COLO668 (cell line): Measurements from ENCODE around the gene ABL1.

Source experiments
- DNase-seq: peaks from one replicate; lab custom pipeline; 2025; ENCODE audit not compliant: unreplicated experiment; lab: John Stamatoyannopoulos, UW

ABL1 gene

DNA sequence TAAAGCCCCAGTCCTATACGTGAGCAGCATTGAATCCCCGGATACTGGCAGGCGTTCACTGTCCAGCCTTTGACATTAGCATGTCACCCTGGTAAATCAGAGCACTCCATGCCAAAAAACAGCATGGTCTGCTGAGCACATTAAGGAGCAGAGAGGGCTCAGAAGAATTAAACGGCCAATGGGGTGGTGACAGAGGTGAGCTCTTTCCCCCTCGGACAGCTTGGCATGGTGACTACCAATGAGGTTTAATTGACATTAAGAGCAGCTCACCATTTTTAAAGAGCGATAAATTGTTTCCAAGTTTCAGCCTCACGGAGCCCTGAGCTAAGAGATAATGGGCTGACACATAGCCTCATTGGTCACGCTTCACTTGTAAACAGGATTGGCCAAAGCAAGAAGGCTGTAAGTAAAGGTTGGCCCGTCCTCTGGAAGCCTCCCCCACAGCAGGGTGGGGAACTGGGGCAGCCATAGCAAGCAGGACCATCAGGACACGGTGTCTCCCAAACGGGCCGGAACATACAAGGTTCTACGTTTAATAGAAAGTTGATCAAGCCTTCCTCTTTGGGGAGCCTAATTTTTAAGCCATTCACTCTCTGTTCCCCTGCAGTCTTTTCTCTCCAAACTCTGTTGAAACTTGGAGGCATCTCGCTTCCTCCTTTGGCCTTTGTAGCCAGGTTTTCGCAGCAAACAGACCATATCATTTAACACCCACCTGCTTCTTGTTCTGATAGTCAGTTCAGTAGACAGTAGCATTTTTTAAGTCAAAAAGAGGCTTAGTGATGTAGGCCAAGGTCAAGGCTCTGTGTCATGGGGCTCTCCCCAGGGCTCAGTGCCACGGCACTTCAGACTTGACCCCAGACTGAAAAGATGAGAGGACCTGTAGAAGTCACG is 35.7 kb downstream of the ABL1 start:
- DNase-seq, result no peak

DNA sequence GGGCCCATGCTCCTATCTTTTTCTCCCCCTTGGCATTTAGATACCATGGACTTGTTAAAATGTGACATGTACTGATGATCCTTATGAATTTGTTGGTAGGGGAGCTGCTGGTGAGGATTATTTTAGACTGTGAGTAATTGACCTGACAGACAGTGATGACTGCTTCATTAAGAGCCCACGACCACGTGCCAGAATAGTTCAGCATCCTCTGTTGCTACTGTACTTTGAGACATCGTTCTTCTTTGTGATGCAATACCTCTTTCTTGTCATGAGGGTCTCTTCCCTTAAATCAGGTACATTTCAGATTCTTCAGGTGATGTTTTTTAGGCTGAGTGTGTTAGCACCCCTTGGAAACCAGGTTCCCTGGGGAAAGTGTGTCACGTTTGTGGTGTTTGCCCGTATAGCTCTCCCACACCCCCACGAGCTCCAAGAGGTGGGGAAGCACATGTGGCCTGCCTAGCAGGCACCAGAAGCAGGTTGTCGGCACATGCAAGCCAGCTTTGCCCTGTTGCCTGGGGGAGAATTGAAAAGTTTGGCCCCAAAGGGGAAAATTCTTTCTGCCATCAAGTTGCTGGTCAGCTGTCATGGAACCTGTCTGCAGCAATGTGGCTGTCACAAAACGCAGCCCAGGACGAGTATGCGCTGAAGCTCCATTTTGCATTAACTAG is 36.5 kb downstream of the ABL1 start:
- DNase-seq, result no peak

GRCh38 chr9:130872093-130872492 is 37.0 kb downstream of the ABL1 start:
- DNase-seq, result no peak

DNA sequence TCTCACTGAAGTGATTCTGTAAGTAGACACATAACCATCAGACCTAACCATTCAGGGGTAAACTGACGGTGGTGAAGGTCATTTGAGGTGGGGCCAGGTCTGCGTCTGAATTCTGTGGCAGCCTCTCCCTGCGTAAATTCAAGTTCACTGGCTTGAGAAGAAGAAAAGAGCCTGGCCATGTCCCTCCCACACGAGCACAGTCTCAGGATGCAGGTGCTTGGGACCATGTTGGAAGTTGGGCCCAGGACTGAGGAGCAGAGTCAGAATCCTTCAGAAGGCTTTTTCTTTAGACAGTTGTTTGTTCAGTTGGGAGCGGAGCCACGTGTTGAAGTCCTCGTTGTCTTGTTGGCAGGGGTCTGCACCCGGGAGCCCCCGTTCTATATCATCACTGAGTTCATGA is 37.5 kb downstream of the ABL1 start:
- DNase-seq, result no peak

DNA sequence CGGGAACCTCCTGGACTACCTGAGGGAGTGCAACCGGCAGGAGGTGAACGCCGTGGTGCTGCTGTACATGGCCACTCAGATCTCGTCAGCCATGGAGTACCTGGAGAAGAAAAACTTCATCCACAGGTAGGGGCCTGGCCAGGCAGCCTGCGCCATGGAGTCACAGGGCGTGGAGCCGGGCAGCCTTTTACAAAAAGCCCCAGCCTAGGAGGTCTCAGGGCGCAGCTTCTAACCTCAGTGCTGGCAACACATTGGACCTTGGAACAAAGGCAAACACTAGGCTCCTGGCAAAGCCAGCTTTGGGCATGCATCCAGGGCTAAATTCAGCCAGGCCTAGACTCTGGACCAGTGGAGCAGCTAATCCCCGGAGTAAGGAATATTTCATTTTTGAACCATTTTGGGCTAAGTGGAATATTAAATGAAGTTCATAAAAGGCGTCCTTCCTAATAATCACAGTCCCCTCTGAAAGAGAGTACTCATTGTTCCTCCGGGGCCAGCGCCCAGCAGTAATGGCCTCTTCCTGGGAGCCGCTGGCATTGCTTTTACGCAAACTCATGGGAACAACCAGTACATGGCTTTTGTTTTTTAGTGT is 38.0 kb downstream of the ABL1 start:
- no peak for DNase-seq

DNA sequence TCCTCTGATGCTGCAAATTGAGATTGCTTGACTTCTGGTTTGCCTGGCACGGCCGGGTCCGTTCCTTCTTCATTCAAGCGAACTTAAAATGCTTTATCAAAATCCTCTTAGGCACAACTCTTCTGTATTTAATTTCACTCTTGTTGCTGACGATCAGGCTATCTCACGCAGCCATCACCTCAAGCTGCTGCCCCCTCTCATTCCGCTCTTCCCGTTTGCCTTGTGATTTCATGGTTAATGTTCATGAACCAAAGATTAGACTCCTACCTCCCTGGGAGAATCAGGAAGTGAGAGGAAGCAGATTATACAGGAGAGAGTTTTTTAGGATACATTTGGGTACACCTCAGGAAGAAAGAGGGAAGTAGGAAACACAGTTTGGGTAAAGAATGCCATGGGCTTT is 38.9 kb downstream of the ABL1 start:
- no peak for DNase-seq

GRCh38 chr9:130874783-130875182 is 39.7 kb downstream of the ABL1 start:
- no peak for DNase-seq

GRCh38 chr9:130877300-130877699 is 42.2 kb downstream of the ABL1 start:
- DNase-seq, result no peak

DNA sequence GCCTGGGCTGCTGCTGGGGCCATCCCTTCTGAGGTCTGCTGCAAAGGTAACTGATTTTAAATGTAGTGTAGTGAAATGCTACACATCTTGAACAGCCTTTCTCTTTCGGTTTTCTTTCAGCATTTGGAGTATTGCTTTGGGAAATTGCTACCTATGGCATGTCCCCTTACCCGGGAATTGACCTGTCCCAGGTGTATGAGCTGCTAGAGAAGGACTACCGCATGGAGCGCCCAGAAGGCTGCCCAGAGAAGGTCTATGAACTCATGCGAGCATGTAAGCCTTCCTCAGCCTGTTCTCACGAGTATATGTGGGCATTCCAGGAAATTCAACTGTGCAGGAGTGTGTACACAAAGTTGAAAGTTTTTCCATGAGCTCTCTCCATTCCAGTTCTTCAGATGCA is 43.2 kb downstream of the ABL1 start:
- DNase-seq, result no peak

- no peak for DNase-seq
Measured at GRCh38 chr9:130879863-130880411, 44.9 kb downstream of the ABL1 start.

- no peak for DNase-seq
Measured at GRCh38 chr9:130880599-130881220, 45.7 kb downstream of the ABL1 start.

GRCh38 chr9:130881516-130881915 is 46.5 kb downstream of the ABL1 start:
- no peak for DNase-seq

DNA sequence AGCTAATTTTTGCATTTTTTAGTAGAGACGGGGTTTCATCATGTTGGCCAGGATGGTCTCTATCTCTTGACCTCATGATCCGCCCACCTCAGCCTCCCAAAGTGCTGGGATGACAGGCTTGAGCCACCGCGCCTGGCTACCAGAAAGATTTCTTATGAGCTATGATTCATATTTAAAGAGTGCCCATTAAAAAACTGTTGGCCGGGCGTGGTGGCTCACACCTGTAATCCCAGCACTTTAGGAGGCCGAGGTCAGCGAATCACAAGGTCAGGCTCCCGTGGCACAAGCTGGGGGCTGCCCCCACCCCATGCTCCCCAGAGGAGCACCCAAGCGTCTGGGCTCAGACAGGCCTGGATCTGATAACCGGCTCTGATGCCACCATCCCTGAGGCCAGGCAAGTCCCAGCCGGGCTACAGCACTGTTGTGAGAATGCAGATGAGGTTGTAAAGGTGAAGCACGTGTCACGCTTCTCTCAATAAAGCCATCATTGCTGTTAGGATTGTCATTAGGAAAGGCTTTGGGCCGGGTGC is 47.7 kb downstream of the ABL1 start:
- DNase-seq, result no peak

DNA sequence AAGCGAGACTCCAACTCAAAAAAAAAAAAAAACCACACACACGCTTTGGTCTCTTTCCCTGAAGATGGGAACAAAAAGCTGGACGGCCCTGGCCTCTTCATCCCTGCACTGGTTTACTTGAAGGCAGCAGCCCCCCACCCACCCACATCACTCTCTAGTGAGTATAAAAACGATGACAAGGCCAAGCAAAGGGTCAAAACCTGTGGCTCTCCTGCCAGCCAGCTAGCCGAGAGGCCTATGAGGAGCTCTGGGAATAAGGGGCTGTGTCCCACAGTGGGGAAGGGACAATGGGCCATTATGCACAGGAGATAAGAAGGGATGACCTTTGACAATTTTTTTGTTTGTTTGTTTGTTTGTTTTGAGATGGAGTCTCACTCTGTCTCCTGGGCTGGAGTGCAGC is 48.4 kb downstream of the ABL1 start:
- no peak for DNase-seq

GRCh38 chr9:130884111-130884531 is 49.1 kb downstream of the ABL1 start:
- no peak for DNase-seq

- no peak for DNase-seq
Measured at GRCh38 chr9:130884542-130885483, 49.8 kb downstream of the ABL1 start.

GRCh38 chr9:130885484-130886375 is 50.7 kb downstream of the ABL1 start:
- DNase-seq, result no peak

GRCh38 chr9:130886981-130887380 is 51.9 kb downstream of the ABL1 start:
- no peak for DNase-seq
